ENCODE data around the gene ALDH3A1.

Gene ALDH3A1

DNA sequence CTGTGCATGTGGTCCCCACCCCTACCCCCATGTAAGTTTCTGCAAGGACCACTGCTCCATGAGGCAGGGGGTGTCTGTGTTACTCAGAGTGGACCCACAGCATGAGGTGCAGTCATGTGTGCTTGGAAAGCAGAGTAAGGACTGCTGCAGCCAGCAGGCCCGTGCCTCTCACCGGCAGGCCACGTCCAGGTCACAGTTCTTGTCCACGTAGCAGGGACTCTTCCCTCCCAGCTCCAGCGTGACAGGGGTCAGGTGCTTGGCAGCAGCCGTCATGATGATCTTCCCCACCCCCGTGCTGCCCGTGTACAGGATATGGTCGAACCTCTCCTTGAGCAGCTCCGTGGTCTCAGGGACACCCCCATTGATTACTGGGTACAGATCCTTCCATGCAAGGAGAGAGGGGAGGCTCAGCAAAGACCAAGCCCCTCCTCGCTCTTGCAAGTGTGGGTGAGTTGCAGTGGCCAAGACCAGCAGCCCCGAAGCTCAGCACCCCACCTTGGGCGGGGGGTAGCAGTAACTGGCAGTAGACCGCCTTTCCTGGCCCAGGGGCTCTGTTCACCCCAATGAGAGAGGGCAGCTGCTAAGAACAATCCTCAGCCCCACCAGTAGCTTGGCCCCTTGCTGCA, 6.2 kb downstream of the ALDH3A1 start:
- DNase-seq (ENCODE audit: low read depth) = no peak

- no peak for DNase-seq (ENCODE audit: low read depth)
Observed at GRCh38 chr17:19740933-19741332, 7.2 kb downstream of the ALDH3A1 start.

GRCh38 chr17:19739241-19740201, 8.6 kb downstream of the ALDH3A1 start:
- no peak for DNase-seq (ENCODE audit: low read depth)

DNA sequence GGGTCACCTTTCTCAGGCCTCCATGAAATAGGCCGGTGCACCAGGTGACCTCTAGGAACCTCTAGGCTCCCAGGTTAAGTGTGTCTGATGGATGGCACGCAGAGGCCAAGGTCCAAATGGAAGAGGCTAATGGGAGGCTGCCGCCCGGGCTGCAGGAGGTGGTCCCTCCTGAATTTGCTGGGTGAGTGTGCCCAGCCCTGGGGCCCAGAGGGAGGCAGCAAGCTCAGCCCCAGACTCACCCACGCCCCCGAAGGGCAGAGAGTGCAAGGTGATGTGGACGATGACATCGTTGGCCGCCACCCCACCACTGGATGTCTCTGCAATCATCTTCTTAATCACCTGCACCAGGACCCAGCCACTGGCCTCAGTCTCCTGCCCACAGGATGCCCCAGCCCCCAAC, 9.3 kb downstream of the ALDH3A1 start:
- no peak for DNase-seq (ENCODE audit: low read depth)

GRCh38 chr17:19738073-19738449, 10.0 kb downstream of the ALDH3A1 start:
- DNase-seq (ENCODE audit: low read depth) = no peak

GRCh38 chr17:19737305-19738072, 10.6 kb downstream of the ALDH3A1 start:
- no peak for DNase-seq (ENCODE audit: low read depth)

DNA sequence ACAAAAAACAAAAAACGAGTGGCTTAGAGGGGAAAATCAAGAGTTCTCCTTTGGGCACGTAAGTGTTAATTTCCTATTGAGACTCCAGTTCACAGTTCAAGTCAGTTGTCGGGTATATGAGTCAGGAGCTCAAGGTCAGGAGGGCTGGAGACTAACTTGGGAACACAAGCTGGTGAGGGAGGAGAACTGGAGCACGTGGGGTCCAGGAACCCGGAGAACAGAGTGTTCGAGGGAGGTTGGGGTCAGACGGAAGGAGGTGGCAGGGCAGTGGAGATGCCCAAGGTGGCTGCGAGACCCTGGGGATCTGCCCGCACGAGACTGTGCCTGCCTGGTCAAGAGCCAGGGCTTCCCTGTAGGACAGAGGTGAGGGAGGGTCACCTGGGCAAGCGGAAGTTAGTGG, 12.0 kb downstream of the ALDH3A1 start:
- no peak for DNase-seq (ENCODE audit: low read depth)

- no peak for DNase-seq (ENCODE audit: low read depth)
Observed at GRCh38 chr17:19733953-19734526, 14.1 kb downstream of the ALDH3A1 start.

DNA sequence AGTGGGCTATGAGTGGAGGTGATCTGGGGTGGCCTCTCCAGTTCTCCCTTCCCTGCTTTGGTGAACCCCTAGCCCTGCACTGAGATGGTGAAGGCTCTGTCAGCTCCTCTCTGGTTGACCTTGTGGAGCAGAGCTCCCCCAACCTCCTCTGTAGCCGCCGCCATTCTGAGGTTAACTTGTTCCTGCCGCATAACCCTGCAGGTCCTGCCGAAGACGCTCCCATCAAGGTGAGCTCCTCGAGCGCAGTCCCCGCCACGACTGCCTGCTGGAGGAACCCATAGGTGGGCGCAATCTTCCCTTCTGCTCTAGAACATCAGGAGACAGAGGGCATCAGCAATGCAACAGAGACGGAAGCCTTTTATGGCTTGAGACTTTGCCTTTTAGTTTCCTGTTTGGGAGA, 16.5 kb downstream of the ALDH3A1 start:
- no peak for DNase-seq (ENCODE audit: low read depth)

DNA sequence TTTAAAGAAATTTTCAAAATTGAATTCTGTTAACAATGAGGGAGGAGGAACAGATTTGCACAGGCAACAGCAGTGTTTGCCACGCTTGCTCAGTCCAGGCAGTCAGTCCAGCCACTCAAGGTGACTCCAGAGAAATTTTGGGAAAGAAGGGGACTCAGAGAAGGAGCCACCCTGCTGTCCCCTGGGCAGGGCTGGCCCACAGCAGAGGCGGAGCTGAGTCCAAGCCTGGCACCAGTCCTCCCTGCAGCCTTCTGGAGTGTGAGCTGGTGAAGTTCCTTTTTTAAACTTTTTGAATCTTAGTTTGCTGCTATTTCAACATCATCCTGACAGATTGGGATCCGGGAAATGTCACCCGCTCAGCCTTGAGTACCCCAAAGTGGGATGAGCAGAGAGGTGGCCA, 17.3 kb downstream of the ALDH3A1 start:
- no peak for DNase-seq (ENCODE audit: low read depth)

DNA sequence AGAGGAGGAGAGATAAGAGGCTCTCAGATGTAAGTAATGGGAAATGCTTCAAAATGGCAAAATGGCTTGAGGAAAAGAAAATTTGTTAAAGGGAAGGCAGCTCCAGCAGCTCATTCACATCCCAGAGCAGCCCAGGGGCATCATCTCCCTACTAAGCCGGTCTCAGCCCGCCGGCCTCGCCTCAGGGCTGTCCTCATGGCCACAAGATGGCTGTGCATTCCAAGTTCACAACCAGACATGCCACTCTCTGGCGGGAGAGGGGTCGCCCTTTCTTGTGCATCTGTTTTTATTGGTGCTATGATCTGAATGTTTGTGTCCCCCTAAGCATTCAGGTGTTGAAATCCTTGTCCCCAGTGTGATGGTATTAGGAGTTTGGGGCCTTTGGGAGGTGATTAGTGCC, 18.2 kb downstream of the ALDH3A1 start:
- no peak for DNase-seq (ENCODE audit: low read depth)

DNA sequence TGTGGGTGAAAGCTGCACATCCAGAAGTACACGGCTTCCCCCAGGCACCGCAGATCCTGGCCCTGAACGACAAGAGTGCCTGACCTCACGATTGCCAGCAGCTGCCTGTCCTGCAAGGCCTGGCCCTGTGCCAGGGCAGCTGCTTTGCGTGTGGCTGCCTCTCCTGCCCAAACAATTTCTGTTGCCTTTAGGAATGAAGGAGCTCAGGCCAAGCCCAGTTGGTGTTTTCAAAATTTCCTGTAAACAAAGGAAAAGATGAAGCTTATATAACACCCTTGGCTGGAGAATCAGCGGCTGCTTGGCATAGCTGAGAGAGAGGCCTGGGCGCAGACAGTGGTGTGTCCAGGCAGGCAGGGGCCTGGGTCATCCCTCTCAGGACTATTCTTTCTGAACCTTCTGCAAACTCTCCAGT, 20.0 kb downstream of the ALDH3A1 start:
- peak; percentile 87 for DNase-seq (ENCODE audit: low read depth)

DNA sequence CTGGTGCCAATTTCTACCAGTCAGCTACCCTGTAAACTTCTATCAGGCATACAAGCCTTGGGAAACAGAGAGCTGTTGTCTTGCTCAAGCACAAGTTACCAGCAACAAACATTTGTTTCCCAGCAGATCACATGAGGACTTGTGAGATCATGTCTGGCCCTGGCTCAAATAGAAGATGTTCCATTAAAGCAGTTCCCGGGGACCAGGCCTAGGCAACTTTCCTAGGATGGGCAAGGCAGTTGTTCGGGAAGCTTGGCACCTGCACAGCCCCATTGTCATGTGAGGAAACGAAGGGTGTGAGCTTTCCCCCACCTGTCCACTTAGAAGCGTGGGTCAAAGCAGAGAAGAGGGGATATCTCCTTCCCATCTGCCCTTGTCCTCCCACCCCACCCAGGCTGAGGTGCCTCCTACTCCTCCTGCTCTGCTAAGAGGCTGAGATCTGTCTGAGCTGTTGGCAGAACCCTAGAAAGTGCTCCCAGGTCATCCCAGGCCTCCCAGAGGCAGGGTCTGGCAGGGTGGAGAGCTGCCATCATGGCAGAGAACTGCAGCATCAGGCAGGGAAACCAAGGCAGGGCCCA, 20.5 kb downstream of the ALDH3A1 start:
- DNase-seq (ENCODE audit: low read depth) = peak; percentile 88

GRCh38 chr17:19726631-19727376, 21.3 kb downstream of the ALDH3A1 start:
- DNase-seq (ENCODE audit: low read depth) = no peak

- no peak for DNase-seq (ENCODE audit: low read depth)
Observed at GRCh38 chr17:19725486-19725885, 22.6 kb downstream of the ALDH3A1 start.

GRCh38 chr17:19724501-19725420, 23.3 kb downstream of the ALDH3A1 start:
- DNase-seq (ENCODE audit: low read depth) = no peak

GRCh38 chr17:19723964-19724363, 24.1 kb downstream of the ALDH3A1 start:
- no peak for DNase-seq (ENCODE audit: low read depth)

- no peak for DNase-seq (ENCODE audit: low read depth)
Observed at GRCh38 chr17:19720631-19721426, 27.3 kb downstream of the ALDH3A1 start.

DNA sequence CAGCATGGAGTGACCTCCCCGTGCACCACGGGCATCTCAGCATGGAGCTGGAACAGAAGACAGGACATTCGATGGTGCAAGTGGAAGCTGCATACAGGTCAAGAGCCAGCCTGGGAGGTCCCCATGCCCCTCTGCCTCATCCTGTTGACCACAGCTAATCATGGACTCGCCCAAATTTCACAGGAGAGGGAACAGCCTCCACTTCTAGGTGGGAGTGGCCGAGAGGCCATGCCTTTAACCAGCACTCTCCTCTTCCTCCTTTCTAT, 28.0 kb downstream of the ALDH3A1 start:
- DNase-seq (ENCODE audit: low read depth) = no peak

All from fibroblast of the conjunctiva (primary cell).